ENCODE data around the gene NFKBIE.
A peak's percentile ranks its signal among the peaks of the same experiment; 100 is the strongest.
"Not testable (repeated sequence)": the region's sequence is repeated elsewhere in the genome, so short reads cannot be mapped to it uniquely, and the experiment has no call there.

The NFKBIE gene

DNA sequence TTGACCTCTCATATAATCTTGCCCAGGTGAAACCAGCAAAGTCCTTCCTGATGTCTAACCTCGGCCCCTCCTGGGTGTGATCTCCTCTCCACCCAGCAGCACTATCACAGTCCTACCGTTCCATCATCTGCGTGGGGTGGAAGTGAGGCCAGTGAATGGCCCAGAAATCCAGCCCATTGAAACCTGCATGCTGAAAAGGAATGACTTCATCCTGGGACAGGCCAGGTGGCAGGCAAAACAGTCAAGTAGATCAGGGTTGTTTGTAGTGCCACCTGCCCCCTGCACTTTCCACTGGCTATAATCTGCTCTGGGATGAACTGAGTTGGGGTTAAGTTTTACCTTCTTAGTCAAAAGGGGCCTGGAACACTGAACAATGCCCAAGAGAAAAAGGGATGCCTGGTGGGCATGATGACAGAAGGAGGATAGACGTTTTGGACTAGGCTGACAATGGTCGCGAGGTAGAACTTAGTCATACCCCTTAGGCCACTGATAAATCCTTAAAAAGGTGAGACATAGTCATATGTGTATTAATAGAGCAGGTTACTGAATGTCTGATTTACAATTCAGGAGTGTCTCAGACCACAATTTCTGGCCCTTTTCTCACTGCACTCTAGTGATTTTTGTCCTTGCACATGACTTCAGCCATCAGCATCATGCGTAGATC is 26.5 kb downstream of the NFKBIE start:
- peak; percentile 52 for DNase-seq

DNA sequence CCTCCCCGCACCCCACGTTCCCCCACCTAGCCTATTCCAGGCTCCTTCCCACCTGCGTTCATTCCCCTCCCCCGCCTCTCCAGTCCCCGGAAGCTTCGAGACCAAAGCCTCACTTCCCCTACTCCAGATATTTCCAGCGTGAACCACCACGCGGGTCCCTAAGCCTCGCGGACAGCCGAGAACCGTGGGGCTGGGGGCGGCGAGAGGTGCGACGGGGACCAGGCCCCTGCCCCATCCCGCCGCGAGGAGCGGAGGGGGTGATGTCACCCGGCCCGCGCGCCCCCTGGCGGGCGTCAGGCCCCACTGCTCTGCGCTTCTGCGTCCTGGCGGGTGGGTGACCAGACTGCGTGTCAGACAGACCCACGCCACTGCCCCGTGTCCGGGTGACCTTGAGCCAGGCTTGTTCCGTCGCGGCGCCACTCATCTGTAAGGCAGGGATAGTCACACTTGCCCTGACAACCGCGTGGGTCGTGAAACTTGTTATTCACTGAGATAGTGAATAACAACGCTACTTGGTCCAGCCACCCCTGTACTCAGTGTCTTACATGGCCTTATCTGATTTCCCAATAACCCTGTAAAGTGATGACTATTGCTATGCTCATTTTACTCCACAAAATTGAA is 27.4 kb downstream of the NFKBIE start:
- peak; percentile 86 for DNase-seq

DNA sequence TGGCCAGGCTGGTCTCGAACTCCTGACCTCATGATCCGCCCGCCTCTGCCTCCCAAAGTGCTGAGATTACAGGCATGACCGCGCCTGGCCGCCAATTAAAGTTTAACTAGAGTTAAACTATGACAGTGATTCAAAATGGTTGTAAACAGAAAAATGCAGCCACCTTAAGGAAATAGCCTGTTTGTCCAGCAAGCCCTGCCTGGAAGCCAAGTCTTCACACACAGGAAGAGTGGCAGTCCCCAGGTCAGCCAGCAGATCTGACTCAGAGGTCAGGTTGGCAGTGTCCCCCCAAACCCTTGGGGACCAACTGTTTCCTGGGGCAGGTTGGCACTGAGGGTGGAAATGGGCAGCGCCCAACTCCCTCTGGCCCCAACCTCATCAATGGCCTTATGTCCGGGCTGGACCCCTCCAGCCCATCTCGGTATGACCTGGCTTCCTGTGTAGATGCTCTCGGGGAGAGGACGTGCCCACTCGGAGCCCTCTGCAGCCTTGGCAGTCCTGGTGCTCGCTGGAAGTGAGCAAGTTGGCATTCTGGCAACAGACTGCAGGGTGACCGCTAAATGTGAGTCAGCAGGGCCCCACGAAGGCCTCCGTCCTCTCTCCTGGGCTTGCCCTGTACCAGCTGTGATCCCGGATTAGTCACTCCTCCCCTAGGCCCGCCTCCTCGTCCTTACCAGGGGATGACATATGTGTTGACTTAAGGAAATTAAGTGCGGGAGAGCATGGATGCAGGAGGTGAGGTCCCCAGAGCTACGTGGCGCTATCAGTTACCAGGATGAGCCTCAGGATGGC is 28.1 kb downstream of the NFKBIE start:
- DNase-seq, result peak; percentile 99

- no peak for DNase-seq
Measured at GRCh38 chr6:44235891-44236516, 29.3 kb downstream of the NFKBIE start.

DNA sequence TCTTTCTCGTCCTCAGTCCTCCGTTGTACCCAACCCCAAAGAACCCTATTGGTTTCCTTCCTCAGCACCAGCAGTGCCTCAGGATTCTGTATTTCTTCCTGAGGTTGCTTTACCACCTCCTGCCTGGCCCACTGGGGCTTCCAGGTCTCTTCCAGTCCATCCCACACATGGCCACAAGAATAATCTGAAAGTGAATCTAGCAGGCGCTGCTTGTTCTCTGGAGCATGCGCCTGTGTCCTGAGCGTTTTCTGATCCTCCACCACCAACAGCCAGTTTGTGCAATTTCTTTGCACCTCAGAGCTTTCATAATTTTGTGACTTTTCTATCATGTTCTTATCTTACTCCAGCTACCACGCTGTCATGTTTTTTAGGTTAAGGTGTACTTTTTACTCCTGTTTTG is 30.1 kb downstream of the NFKBIE start:
- no peak for DNase-seq

DNA sequence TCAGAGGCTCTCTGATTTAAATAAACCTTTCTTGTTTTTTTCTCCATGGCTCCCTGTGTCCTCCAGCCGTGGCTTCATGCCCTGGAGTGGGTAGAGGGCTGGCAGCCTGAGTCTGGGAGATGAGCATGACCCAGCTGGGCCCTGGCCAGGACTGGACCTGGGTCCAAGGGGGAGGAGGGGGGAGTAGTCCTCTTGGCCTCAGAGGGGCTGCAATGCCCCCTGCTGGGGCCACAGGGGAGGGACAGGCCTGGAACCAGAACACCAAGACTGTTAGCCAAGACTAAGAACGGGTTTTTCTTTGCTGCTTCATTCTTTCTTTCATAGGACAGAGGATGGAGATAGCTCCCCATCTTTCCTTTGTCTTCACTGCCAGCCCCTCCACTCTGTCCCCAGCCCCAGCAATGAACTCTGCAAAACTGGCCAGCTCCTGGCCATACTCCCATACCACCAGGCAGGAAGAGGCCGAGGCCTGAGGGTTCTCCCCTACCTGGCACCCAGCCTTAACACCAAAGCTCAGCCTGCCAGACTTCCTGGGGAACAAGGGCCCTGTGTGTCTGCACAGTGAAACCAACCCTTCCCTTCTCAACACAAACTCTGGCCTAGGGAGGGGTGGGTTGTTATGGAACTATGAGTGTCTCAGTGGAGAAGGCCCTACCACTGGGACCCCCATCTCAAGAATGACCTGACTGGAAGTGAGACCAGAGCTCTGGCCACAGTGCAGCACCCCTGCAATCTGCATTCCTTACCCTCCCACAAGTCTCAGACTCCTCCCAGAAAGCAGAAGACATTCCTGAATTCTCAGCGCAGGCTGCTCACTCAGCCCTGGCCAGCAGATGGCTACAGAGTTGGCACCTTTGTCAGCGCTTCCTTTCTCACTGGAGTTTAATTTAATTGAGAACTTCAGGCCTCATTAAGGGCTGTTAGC is 31.0 kb downstream of the NFKBIE start:
- peak; percentile 76 for DNase-seq

GRCh38 chr6:44233567-44234100 is 31.7 kb downstream of the NFKBIE start:
- DNase-seq, result no peak

DNA sequence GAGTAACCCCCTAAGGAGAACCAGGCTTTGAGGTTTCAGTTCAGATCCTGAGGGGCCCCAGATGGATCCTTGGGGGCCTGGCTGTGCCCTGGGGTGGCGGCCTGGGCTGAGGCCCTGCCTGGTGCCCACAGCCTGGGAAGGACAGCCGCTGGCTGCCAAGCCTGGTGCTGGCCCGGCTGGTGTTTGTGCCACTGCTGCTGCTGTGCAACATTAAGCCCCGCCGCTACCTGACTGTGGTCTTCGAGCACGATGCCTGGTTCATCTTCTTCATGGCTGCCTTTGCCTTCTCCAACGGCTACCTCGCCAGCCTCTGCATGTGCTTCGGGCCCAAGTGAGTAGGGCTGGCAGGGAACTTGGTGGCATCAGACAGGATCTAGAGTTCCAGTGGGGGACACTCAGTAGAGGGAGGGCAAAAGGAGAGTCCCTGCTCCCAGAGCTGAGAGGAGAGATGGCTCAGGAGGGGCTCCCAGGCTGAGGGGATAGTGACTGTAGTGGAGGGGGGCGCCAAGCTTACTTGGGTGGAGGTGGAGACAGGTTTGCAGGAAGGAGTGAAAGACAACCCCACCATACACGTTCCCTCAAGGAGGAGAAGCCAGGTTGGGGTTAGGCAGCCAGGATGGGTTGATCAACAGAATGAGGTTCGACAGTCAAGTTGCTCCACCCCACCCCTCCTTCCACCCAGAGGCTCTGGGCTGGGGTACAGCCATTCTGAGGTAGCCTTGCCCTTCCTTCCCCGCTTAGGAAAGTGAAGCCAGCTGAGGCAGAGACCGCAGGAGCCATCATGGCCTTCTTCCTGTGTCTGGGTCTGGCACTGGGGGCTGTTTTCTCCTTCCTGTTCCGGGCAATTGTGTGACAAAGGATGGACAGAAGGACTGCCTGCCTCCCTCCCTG is 32.4 kb downstream of the NFKBIE start:
- DNase-seq, result no peak

- DNase-seq, result not testable (repeated sequence)
Measured at GRCh38 chr6:44231426-44231825, 33.9 kb downstream of the NFKBIE start.

DNA sequence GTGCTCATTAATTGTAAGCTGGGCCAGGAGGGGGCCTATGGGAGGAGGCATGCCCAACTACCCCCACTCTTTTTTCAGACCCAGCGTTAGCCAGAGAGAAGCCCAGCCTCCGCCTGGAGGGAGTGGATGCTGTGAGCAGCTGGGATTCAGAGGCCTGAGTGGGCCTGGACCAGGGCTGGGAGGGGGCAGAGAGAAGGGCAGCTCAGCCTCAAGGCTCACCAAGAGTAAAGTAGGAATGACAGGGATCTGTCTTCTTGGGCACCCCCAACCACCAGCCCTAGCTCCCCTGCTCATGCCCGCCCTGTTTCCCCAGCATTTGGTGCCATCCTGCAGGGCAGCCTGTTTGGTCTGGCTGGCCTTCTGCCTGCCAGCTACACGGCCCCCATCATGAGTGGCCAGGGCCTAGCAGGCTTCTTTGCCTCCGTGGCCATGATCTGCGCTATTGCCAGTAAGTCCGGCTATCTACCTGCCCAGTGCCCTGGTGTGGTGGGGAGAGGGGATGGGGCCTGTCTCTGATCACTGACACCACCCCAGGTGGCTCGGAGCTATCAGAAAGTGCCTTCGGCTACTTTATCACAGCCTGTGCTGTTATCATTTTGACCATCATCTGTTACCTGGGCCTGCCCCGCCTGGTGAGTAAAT is 35.2 kb downstream of the NFKBIE start:
- no peak for DNase-seq

DNA sequence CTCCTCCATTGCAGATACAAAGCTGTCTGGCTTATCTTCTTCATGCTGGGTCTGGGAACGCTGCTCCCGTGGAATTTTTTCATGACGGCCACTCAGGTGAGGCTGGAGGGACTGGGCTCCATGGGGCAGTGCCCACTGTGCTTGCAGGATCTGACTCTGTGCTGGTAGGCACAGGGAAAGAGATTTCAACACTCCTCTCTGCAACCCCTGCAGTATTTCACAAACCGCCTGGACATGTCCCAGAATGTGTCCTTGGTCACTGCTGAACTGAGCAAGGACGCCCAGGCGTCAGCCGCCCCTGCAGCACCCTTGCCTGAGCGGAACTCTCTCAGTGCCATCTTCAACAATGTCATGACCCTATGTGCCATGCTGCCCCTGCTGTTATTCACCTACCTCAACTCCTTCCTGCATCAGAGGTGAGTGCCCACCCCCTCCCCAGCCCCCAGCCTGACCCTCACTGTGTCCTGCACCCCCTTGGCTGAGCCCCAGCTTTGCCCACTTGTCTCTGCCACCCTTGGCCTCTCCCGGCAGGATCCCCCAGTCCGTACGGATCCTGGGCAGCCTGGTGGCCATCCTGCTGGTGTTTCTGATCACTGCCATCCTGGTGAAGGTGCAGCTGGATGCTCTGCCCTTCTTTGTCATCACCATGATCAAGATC is 35.8 kb downstream of the NFKBIE start:
- DNase-seq, result no peak

- DNase-seq, result no peak
Measured at GRCh38 chr6:44228836-44229235, 36.5 kb downstream of the NFKBIE start.

GRCh38 chr6:44228433-44228832 is 36.9 kb downstream of the NFKBIE start:
- no peak for DNase-seq

DNA sequence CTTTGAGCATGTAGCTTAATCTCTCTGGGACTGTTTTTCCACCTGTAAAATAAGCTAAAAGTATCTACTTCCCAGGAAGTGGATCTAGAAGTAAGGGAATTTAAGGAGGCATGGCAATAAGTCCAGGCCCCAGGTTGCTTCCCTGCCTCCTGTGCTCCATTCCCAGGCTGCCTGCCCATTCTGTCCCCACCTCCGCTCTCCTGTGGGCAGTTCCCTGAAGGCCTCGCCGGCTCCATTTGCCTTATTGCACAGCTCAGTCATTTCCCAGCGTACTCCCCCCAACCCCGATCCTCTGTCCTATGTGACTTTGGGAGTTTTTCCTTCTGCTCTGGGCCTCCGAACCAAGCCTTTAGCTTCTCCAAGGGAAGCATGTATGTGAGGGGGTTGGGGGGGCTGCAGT is 37.3 kb downstream of the NFKBIE start:
- DNase-seq, result no peak

- DNase-seq, result no peak
Measured at GRCh38 chr6:44227148-44227793, 38.1 kb downstream of the NFKBIE start.

DNA sequence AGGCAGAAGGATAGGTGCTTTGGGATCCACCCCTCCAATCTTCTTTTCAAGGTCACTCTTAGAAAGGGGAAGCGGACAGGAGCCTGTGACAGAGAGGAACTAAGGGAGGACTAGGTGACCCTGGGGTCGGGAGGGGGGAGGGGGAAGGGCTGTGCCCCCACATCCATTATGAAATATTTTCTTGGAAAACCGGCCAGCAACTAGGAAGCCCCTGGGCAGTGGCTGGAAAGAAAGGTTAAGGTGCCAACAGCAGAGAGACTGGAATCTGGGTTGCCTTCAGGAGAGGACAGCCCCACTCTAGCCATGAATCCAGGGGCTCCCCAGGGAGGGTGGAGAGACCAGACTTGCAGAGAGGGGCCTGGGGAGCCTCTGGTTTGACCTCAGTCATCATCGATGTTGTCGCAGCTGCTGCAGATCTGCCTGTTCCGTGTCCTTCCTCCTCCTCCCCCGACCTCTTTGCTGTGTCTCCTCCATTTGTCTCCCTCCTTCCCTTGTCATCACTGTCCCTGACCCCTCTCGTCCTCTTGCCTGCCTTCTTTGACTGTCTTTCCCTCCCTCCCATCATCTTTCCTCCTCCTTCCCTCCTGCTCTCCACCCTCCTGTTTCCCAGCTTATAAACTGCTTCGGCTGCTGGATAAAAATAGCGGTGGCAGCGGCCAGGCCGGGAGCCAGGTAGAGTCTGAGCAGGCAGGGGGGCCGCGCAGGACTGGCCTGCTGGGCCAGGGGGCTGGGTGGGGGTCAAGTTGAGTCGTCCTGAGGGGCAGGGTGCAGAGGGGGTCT is 38.8 kb downstream of the NFKBIE start:
- no peak for DNase-seq

DNA sequence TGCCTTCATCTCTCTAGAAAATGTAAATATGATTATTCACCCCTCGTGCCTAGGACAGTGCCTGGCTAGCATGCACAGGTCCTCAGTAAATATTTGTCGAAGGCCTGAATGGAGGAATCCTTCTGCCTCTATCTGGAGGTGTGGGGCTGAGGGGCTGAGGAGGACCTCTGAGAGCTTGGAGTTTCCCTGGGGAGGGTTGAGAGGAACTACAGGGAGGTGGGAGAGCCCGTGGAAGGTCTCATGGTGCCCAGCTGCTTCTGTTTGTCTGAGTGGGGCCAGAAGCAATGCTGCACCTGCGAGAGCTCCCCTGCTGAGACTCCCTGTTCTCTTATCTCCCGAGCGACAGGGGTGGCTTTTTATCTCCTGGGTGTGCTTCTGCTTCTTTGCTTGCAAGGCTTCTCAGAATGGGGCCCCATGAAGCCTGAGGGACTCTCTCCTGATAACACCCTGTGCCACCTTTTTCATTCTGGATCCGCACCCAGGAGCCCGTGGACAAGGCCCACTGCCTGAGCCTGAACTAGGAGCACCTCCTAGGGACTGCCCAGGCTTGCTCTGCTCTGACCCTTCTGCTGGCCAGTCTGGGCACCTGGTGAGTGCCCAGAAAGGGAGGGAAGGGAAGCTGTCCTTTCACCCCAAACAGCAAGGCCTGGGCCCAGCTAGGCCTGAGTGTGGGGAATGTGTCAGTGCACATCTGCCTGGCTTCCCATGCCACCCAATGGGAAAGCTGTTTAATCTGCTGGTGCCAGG is 39.6 kb downstream of the NFKBIE start:
- no peak for DNase-seq

GRCh38 chr6:44224965-44225305 is 40.4 kb downstream of the NFKBIE start:
- peak; percentile 31 for DNase-seq

Measured in NCI-H82 (cell line).